Measurements from ENCODE around the gene PHF14. TPM values are rescaled to one million over a fixed set of nuclear protein-coding genes. Genes with fewer than 3 reads are reported as not detected.
"Not testable (repeated sequence)": the region's sequence is repeated elsewhere in the genome, so short reads cannot be mapped to it uniquely, and the experiment has no call there.

The PHF14 gene, protein sequence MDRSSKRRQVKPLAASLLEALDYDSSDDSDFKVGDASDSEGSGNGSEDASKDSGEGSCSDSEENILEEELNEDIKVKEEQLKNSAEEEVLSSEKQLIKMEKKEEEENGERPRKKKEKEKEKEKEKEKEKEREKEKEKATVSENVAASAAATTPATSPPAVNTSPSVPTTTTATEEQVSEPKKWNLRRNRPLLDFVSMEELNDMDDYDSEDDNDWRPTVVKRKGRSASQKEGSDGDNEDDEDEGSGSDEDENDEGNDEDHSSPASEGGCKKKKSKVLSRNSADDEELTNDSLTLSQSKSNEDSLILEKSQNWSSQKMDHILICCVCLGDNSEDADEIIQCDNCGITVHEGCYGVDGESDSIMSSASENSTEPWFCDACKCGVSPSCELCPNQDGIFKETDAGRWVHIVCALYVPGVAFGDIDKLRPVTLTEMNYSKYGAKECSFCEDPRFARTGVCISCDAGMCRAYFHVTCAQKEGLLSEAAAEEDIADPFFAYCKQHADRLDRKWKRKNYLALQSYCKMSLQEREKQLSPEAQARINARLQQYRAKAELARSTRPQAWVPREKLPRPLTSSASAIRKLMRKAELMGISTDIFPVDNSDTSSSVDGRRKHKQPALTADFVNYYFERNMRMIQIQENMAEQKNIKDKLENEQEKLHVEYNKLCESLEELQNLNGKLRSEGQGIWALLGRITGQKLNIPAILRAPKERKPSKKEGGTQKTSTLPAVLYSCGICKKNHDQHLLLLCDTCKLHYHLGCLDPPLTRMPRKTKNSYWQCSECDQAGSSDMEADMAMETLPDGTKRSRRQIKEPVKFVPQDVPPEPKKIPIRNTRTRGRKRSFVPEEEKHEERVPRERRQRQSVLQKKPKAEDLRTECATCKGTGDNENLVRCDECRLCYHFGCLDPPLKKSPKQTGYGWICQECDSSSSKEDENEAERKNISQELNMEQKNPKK
- 29.2 TPM for total RNA-seq

DNA sequence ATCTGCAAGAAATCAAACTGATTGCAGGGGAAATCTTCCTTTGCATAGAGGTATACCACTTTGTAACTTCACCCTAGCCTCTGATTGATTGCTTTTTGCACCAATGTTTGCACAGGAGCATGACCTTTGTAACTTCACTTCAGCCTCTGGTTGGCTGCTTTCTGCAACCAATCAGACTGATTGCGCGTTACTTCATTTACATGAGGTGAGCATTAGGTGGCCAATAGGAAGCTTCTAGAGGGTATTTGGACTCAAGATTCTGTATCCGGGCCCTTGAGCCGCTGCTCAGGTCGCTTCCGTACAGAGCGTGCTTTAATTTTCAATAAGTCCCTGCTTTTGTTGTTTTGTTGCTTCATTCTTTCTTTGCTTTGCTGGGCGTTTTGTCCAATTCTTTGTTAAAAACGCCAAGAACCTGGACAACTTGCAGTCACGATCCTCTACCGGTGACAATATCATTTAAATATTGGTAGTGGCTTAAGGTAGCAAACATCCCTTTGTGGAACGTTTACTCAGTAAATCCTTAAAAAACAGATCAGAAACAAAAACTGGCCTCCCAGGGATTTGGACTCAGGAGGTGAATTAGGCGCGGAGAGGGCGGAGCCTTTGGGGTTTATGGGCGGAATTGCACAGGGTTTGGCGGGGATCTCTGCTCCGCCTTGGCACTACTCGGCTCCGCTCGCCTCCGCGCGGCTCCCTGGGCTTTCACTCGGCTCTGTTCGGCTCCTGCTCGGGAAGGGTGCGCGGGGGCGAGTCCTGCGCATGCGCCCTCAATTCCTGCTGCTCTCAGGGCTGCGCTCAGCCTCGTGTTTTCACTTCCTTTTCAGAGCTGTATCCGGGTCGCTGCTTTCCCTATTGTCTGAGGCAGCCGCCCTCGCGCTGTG is at the start of gene PHF14:
TSS of gene PHF14 (plus strand) at position 812 of the 881 bp plus-strand sequence. CDS start 452 bp downstream, outside the sequence.
- DNase-seq (ENCODE audit: low spot score): peak; percentile 98

DNA sequence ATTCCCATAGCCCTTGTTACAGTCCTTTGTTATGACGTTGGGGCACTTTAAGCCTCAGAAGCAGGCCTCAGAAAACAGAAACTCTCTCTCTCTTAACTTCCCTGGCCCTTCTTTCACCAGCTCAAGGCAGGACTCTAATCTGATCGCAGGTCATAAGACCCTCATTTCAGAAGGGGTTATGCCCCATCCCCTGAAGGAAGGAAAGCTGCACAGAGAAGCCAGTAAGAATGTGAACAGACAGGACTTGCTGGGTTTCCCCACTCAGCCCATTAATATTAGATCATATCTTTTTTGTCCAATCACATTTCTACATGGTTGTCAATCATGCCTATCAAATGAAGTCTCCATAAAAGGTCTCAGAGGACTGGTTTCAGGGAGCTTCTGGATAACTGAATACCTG is 49.3 kb upstream of the PHF14 start:
- DNase-seq (ENCODE audit: low spot score): no peak

DNA sequence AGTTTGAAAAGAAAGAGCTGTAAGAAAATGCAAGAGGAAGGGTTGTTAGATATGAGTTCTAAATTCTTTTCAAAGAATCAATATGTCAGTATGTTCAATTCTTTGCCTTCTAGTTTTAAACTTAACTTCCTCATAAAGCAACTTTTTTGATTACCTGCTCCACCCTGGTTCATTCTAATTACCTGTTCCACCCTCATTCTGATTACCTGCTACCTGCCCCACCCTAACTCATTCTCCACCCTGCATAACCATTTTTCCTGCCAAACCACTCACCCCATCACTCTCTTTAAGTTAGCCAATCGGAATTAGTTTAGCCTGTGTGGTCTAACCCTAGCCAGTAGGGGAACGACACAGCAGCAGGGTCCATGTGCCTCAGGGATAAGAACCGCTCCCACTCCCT is 45.5 kb upstream of the PHF14 start:
- not testable (repeated sequence) for DNase-seq (ENCODE audit: low spot score)

DNA sequence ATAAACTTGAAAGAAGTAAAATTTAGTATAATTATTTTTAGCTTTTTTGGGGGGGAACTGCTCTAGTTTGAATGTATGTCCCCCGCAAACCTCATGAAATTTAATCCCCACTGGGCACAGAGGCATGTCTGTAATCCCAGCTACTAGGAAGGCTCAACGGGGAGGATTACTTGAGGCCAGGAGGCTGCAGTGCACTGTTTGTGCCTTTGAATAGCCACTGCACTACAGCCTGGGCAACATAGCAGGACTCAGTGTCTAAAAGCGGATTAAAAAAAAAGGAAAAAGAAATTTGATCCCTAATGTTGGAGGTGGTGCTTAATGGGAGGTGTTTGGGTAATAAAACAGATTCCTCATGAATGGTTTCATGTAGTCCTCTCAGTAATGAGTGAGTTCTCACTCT is 43.1 kb upstream of the PHF14 start:
- no peak for DNase-seq (ENCODE audit: low spot score)

DNA sequence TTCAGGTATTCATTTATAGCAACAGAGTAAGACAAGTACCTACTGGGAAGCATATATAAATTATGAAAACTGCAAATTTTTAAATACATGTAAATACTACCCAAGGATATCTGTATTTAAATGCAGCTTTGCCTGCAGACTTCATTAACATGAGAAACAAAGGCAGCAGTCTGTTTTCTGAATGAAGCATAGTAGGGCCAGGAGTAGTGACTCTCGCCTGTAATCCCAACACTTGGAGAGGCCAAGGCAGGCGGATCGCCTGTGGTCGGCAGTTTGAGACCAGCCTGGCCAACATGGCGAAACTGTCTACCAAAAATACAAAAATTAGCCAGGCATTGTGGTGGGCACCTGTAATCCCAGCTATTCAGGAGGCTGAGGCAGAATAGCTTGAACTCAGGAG is 42.5 kb upstream of the PHF14 start:
- no peak for DNase-seq (ENCODE audit: low spot score)

DNA sequence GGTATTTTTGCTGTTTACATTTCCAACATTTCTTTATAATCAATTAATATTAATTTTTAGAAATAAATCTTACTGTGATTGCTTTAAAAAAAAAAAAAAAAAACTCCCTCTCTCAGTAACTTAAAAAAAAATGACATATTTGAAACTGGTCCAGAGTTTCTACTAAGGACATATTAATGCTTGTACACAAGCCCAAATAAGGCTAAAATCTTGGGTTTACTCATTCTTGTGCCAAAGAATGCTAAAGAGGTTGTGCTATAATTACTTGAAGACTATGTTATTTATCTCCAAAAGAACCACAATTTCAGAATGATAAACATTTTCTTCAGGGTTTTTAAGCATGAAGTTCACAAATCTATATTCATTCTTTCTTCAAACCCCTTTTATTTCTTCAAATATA is 39.4 kb upstream of the PHF14 start:
- DNase-seq (ENCODE audit: low spot score): no peak

DNA sequence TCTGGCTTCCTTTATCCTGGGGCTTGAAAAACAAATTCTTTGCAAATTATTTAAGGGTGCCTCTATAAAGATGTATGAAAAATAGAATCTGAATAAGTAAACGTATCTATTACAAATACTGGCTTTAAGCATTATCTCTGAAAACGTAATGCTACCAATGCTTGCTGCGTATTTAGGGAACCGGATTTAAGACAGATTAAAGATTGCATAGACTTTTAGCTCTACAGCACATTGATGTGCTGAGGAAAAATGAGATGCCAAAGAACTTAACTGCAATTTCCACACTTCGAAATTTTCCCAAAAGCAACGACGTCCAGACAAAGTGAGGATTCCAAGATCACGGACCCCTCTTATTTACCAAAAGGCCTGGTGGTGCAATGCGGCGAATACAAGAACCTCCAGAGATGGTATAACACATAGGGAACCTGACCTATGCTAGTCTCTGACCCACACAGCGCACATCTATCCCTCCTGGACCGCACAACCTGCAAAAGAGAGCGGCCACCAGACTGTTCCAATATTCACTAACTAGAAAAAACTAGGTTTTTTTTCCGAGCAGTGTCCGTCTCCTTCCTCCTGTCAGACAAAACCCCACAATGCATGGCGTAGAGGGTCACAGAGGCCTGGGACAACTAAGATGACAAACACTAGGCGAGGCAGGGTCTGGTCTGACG is 34.3 kb upstream of the PHF14 start:
- DNase-seq (ENCODE audit: low spot score): no peak

DNA sequence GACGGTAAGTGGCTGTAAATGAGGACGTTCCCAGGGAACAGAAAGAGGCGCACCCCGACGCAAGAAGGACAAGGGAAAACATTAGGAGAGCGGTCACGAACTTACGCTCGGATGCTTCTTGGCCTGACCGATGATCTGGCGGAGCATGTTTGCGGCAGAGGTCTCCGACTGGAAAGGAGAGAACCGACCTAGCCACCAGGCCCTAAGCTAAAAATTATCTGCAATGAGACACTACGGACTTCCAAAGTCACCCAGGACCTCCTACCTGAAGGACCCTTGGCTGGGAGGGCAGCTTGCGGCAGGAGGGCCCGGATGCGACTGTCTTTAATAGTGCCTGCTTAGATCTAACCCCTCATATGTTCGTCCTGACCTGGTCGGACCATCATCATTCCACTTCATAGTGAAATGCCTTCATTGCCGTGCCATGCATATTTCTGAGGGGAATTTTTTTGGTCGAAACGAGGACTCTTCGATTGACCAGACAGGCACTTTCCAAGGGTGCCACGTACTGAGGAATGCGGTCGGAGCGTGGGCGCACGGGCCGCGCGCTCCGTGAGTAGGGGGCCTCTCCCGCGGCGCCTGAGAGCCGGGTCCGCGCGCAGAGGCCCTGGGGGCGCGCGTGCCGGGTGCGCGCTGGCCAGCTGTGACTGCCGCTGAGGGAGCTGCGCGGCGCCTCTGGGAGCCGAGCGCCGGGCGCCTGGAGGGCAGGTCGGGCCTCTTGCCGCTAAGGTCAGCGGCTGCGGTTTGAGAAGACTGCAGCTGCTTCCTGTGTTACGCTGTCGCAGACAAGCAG is 33.6 kb upstream of the PHF14 start:
- DNase-seq (ENCODE audit: low spot score): peak; percentile 88

DNA sequence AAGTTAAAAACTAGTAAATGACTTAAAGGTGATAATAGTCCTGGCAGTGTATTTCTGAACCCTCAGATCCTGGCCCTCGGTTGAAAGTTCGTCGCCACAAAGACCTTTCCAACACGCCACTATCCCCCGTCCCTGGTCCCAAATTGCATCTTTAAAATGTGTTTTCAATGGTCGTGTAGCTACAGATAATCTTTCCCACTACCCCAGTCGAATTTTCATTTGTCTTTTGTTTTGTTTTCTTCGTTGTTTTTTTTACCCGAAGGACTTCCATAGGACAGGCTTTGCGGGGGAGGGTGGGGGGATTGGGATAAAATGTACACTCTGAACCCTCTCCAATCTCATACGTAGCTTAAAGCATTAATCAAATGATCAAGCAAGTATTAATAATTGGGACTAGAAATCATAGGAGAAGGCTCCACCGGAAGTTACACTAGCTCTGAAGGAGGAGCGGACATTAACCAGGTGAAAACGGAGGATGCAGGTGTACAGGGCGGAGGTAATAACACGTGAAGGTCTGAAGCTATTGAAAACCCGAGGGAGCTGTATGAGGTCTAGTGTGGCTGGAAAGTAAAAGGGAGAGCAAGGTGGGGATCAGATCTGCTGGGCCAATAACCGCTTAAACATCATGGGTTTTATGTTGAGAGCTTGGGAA is 32.8 kb upstream of the PHF14 start:
- DNase-seq (ENCODE audit: low spot score): no peak

DNA sequence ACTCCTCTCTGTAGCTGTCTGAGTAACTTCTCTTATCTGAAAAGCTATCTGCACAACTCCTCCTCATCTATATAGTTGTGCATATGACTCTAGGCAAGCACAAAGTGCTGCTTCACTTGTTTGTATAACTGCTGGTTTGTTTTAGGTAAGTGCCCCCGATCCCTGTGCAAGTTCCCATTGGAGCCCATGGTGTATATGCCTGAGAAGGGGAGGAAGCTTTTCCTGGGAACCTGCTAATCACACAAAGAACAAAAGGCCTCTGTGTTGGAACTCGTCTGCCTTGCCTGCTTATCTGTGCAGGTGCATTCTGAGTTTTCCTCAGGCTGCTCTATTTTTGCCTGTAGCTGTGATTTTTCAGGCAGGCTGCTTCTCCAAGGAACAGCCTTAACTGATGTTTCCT is 23.2 kb upstream of the PHF14 start:
- DNase-seq (ENCODE audit: low spot score): no peak

DNA sequence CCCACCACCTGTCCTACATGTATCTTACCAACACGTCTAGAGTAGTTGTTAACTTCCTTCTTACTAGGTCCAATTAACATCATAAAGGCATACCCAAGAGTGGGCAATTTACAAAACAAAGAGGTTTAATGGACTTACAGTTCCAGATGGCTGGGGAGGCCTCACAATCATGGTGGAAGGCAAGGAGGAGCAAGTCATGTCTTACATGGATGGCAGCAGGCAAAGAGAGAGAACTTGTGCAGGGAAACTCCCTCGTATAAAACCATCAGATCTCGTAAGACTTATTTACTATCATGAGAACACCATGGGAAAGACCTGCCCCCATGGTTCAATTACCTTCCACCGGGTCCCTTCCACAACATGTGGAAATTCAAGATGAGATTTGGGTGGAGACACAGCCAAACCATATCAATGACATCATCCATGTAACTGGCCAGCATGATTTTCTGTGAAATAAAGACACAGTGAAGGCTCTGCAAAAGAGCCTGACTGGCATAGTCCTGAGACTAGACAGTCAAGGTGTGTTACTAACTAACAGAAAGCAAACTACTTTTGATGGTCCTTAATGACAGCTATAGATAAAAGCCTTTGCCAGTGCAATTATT is 22.6 kb upstream of the PHF14 start:
- not testable (repeated sequence) for DNase-seq (ENCODE audit: low spot score)

DNA sequence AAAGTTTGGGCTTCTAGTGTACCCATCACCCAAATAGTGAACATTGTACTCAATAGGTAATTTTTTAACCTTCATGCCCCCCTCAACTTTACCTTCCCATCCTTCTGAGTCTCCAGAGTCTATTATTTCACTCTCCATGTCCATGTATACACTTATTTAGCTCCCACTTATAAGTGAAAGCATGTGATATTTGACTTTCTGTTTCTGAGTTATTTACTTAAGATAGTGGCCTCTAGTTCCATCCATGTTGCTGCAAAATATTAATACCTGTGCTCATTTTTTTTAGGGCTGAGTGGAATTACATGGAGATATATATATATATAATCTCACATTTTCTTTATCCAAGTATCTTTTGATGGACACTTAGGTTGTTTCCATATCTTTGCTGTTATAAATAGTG is 21.1 kb upstream of the PHF14 start:
- no peak for DNase-seq (ENCODE audit: low spot score)

DNA sequence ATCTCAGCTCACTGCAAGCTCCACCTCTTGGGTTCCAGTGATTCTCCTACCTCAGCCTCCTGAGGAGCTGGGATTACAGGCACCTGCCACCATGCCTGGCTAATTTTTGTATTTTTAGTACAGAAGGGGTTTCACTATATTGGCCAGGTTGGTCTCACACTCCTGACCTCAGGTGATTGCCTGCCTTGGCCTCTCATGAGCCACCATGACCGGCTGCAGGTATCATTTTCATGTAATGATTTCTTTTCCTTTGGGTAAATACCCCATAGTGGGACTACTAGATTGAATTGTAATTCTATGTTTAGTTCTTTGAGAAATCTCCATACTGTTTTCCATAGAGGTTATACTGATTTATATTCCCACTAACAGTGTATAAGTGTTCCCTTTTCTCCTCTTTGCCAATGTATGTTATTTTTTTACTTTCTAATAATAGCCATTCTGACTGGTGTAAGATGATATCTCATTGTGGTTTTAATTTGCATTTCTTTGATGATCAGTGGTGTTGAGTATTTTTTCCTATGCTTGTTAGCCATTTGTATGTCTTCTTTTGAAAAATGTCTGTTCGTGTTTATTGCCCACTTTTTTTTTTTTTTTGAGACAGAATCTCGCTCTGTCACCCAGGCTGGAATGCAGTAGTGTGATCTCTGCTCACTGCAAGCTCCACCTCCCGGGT is 20.5 kb upstream of the PHF14 start:
- DNase-seq (ENCODE audit: low spot score): not testable (repeated sequence)

DNA sequence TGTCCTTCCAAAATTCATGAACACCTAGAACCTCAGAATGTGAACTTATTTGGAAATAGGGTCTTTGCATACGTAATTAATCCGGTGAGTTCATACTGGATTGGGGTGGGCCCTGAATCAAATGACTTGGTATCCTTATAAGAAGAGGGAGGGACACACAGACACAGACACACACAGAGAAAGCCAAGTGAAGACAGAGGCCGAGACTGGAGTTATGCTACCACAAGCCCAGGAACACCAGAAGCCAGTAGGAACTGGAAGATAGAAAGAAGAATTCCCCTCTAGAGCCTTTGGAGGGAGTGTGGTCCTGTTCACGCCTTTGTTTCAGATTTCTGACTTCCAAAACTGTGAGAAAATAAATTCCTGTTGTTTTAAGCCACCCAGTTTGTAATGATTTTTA is 17.1 kb upstream of the PHF14 start:
- DNase-seq (ENCODE audit: low spot score): no peak

DNA sequence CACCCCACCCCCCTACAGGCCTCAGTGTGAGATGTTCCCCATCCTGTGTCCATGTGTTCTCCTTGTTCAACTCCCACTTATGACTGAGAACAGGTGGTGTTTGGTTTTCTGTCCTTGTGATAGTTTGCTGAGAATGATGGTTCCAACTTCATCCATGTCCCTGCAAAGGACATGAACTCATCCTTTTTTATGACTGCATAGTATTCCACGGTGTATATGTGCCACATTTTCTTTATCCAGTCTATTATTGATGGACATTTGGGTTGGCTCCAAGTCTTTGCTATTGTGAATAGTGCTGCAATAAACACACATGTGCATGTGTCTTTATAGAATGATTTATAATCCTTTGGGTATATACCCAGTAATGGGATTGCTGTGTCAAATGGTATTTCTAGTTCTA is 13.4 kb upstream of the PHF14 start:
- DNase-seq (ENCODE audit: low spot score): not testable (repeated sequence)

DNA sequence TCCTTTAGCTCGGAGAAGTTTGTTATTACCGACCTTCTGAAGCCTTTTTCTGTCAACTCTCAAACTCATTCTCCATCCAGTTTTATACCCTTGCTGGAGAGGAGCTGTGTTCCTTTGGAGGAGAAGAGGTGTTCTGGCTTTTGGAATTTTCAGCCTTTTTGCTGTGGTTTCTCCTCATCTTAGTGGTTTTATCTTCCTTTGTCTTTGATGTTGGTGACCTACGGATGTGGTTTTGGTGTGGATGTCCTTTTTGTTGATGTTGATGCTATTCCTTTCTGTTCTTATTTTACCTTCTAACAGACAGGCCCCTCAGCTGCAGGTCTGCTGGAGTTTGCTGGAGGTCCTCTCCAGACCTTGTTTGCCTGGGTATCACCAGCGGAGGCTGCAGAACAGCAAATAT is 8.7 kb upstream of the PHF14 start:
- DNase-seq (ENCODE audit: low spot score): not testable (repeated sequence)

DNA sequence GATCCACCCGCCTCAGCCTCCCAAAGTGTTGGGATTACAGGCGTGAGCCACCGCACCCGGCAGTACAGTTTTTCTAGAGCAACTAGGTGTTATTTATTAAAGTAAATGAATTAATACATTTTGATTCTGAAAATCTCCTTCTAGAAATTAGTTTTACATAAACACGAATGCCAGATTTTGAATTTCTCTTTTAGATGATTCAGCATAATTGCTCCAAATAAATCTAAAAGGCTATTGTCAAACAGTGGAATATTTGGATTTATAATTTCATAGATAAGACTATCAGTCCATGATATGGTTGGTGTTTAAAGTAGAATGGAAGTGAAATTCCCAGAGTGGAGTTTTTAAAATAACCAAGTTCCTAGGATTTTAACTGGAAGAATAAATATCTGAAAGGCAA is 1.5 kb upstream of the PHF14 start:
- no peak for DNase-seq (ENCODE audit: low spot score)

DNA sequence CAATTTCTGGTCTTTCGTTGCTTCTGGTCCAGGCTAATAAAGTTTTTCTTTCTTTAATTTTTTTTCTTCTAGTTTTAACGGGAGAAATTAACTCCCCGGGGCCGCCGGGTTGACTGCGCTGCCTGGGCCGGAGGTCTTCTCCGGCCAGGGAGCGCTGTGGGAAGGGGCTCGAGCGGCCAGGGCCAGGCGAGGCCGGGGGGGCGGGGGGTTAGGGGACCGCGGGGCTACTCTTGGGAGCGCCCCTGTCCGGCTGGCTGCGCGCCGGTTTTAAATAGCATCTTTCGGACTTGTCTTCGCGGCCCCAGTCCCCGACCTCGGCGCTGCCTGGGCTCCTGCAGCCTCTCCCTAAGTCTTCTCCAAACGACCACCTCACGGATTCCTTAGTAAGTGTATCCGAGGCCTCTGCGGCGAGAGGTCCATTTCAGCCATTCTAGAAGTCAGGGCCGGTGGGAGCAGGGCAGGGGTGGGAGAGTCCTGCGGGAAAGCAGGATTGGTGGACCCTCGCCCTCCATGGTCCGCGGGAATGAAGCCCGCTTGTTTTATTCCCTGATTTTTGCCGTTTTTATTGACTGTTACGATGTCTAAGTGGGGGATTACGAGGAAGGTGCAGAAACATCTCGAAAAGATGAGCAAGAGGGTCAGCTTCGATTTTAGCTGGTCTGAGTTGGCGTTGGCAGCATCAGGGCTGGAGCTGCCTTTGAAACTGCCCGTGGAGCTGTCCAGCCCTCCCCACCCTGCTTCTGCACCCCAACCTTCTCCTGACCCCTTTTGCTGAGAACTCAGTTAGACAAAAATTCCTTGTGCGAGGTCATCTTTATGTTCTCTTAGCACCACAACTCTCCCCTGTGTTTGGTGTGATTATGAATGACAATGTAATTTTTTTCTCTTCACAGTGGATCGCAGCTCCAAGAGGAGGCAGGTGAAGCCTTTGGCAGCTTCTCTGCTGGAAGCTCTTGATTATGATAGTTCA is 555 bp downstream of the PHF14 start:
- DNase-seq (ENCODE audit: low spot score): peak; percentile 14

Measured in mucosa of gallbladder (tissue), 1 donor.